HCT116 (cell line): ENCODE results near the gene MAML2. TPM values are rescaled to one million over a fixed set of nuclear protein-coding genes. Genes with fewer than 3 reads are reported as not detected.

ENCODE experiments used
- ATAC-seq: fragments of 200-7000 bp; cut with Tn5 transposase; 2 replicates; pipeline ENCODE4 v1.9.1; 2020; ENCODE audit warnings: mild to moderate bottlenecking, moderate library complexity
- BruUV-seq: library from RNA; stranded (reverse); fragments of 400-500 nt; replicated peaks from 2 replicates; lab custom pipeline; 2021; lab: Mats Ljungman, UMichigan
- CTCF ChIA-PET: fragments of 300-600 bp; sonication (Branson Sonifier 250); formaldehyde crosslinking; loops from one replicate; lab custom pipeline; 2021; ENCODE audit warnings: antibody characterized with exemption; lab: Charles Lee
- POLR2A ChIA-PET: fragments of 300-600, 350-600 bp; sonication (Branson Sonifier 250); formaldehyde crosslinking; loops from one replicate; lab custom pipeline; 2021; ENCODE audit warnings: antibody characterized with exemption; lab: Charles Lee
- RAD21 ChIA-PET, 2 experiments: fragments of 300-600 bp; sonication (Branson Sonifier 250); formaldehyde crosslinking; loops; one replicate each; lab custom pipeline; 2023; ENCODE audit warnings: low total read pairs in 2 of 2; ENCODE audit not compliant: uncharacterized antibody in 2 of 2, unreplicated experiment in 2 of 2, low non-redundant PET in 1 of 2; lab: Charles Lee
- DNase-seq: peaks from one replicate; pipeline ENCODE4 v3.0.0-alpha.2; 2010; ENCODE audit warnings: low read depth, low spot score
- H2AFZ ChIP-seq: fragments of 200-600 bp; shearing (Covaris generic), sonication (generic); 2 replicates; pipeline ENCODE4 v1.6.1; 2017; ENCODE audit warnings: low read depth, mixed run types, mixed read lengths, antibody characterized with exemption, low read length; ENCODE audit not compliant: poor library complexity, severe bottlenecking
- H3K27ac ChIP-seq: 2 replicates; pipeline ENCODE4 v1.5.1; 2012; ENCODE audit warnings: low read depth, low read length
- H3K27me3 ChIP-seq: fragments of 200-600 bp; sonication (generic); 2 replicates; pipeline ENCODE4 v1.6.1; 2016; ENCODE audit warnings: mixed run types, low read length, mixed read lengths; ENCODE audit not compliant: insufficient read depth
- H3K36me3 ChIP-seq, 2 experiments: fragments of 200-500 bp in 1 of 2; fragments of 200-600 bp in 1 of 2; sonication (Bioruptor generic) in 1 of 2; sonication (generic) in 1 of 2; 2 replicates each; pipeline versions ENCODE4 v1.5.1 to v1.6.1; 2014 to 2016; ENCODE audit warnings: low read length in 2 of 2, inconsistent platforms in 1 of 2, mixed read lengths in 1 of 2, mixed run types in 1 of 2; ENCODE audit not compliant: insufficient read depth in 2 of 2, control insufficient read depth in 1 of 2
- H3K4me1 ChIP-seq, 2 experiments: fragments of 200-600 bp in 1 of 2; sonication (generic) in 1 of 2; 2 replicates each; pipeline versions ENCODE4 v1.5.1 to v1.6.1; 2012 to 2017; ENCODE audit warnings: low read length in 2 of 2, inconsistent platforms in 1 of 2, mild to moderate bottlenecking in 1 of 2, mixed read lengths in 1 of 2, mixed run types in 1 of 2, moderate library complexity in 1 of 2; ENCODE audit not compliant: insufficient read depth in 2 of 2, control insufficient read depth in 1 of 2
- H3K4me2 ChIP-seq: fragments of 200-600 bp; sonication (generic); 2 replicates; pipeline ENCODE4 v1.6.1; 2017; ENCODE audit warnings: mixed run types, low read length, mixed read lengths
- H3K4me3 ChIP-seq, 2 experiments: fragments of 200-600 bp in 1 of 2; sonication (generic) in 1 of 2; replicated peaks in 1 of 2; 2 replicates each; pipeline ENCODE4 v1.5.1; 2011 to 2016; ENCODE audit warnings: low read length in 2 of 2, control low read depth in 1 of 2, low read depth in 1 of 2, mild to moderate bottlenecking in 1 of 2, mixed read lengths in 1 of 2, mixed run types in 1 of 2
- H3K79me2 ChIP-seq: fragments of 200-600 bp; sonication (generic); 2 replicates; pipeline ENCODE4 v1.6.1; 2017; ENCODE audit warnings: mild to moderate bottlenecking, mixed run types, low read length, moderate library complexity, mixed read lengths; ENCODE audit not compliant: insufficient read depth
- H3K9ac ChIP-seq: fragments of 200-600 bp; sonication (generic); 2 replicates; pipeline ENCODE4 v1.6.1; 2016; ENCODE audit warnings: low read length, mixed read lengths
- H3K9me2 ChIP-seq: fragments of 200-600 bp; sonication (generic), shearing (Covaris generic); 2 replicates; pipeline ENCODE4 v1.6.1; 2017; ENCODE audit warnings: mixed run types, mild to moderate bottlenecking, moderate library complexity; ENCODE audit not compliant: insufficient read depth
- H3K9me3 ChIP-seq, 2 experiments: fragments of 200-500 bp in 1 of 2; fragments of 200-600 bp in 1 of 2; sonication (Bioruptor generic) in 1 of 2; sonication (generic) in 1 of 2; 2 replicates each; pipeline ENCODE4 v1.6.1; 2014 to 2017; ENCODE audit warnings: low read length in 2 of 2, mixed read lengths in 2 of 2, inconsistent platforms in 1 of 2, low read depth in 1 of 2, mild to moderate bottlenecking in 1 of 2, mixed run types in 1 of 2, moderate library complexity in 1 of 2; ENCODE audit not compliant: control insufficient read depth in 1 of 2, insufficient read depth in 1 of 2
- H4K20me1 ChIP-seq: fragments of 200-600 bp; sonication (generic), shearing (Covaris generic); 2 replicates; pipeline ENCODE4 v1.6.1; 2017; ENCODE audit warnings: mixed run types, mild to moderate bottlenecking, moderate library complexity; ENCODE audit not compliant: insufficient read depth
- ATF3 ChIP-seq: IDR thresholded peaks from 2 replicates; pipeline ENCODE4 v1.6.1; 2012
- CBX3 ChIP-seq: IDR thresholded peaks from 2 replicates; pipeline ENCODE4 v1.6.1; 2012; ENCODE audit warnings: low read depth
- CTCF ChIP-seq, 3 experiments: fragments of 200-600 bp in 1 of 3; sonication (generic) in 1 of 3; IDR thresholded peaks in 2 of 3; conservative IDR thresholded peaks in 1 of 3; 2 replicates each; pipeline ENCODE4 v1.5.1; 2012 to 2017; ENCODE audit warnings: low read depth in 2 of 3, low read length in 2 of 3, antibody characterized with exemption in 1 of 3, borderline replicate concordance in 1 of 3, control low read depth in 1 of 3, mild to moderate bottlenecking in 1 of 3, mixed read lengths in 1 of 3, mixed run types in 1 of 3, moderate library complexity in 1 of 3; ENCODE audit not compliant: insufficient read depth in 1 of 3
- SIN3A ChIP-seq: IDR thresholded peaks from 2 replicates; pipeline ENCODE4 v1.6.1; 2012; ENCODE audit warnings: low read depth
- ZBTB33 ChIP-seq: IDR thresholded peaks from 2 replicates; pipeline ENCODE4 v1.6.1; 2011; ENCODE audit warnings: mild to moderate bottlenecking, low read length, moderate library complexity; ENCODE audit not compliant: insufficient replicate concordance; ENCODE audit errors: extremely low read depth
- ZNF274 ChIP-seq: fragments of 200-500 bp; sonication (Bioruptor generic); IDR thresholded peaks from 2 replicates; pipeline ENCODE4 v1.6.1; 2014; ENCODE audit warnings: mild to moderate bottlenecking, low read depth, low read length, inconsistent platforms
- intact Hi-C: fragments of 100-400 bp; cut with micrococcal nuclease; formaldehyde crosslinking; loops from 2 replicates; pipeline ENCODE4 v1.10.0; 2022
- total RNA-seq: library from RNA; stranded (reverse); gene quantifications from one replicate; pipeline ENCODE4 v1.2.1, GENCODE V29; 2021; ENCODE audit not compliant: unreplicated experiment

MAML2 gene
- total RNA-seq, 1 experiment from 2014 or later: 2.6 TPM

- intact Hi-C loops: no loop called here
- no peak for DNase-seq
- CTCF ChIA-PET: no interaction called here
- no peaks in the 10 kb centered on the region for H3K9me2 ChIP-seq
- H3K27me3 ChIP-seq: no peaks in the 10 kb centered on the region
- H3K36me3 ChIP-seq: no peaks in the 10 kb centered on the region
- H3K9me3 ChIP-seq: no peaks in the 10 kb centered on the region
- ATAC-seq: no peak
- H3K79me2 ChIP-seq: no peaks in the 10 kb centered on the region
- H3K4me3 ChIP-seq: no peak overlapping the region
- peaks cover 0 to 5% of the 10 kb centered on the region in 2 experiments; a peak in 1 of 4 replicates for H3K4me1 ChIP-seq
- no peak overlapping the region for H3K4me2 ChIP-seq
- H2AFZ ChIP-seq: no peak overlapping the region
- RAD21 ChIA-PET: no interaction called here
- H3K9ac ChIP-seq: no peak overlapping the region
- TF ChIP-seq ZBTB33: no peak
- TF ChIP-seq CBX3: no peak
- TF ChIP-seq ZNF274: no peak
- no peak for TF ChIP-seq ATF3
- no peak for TF ChIP-seq CTCF (IDR thresholded peaks at IDR 0.05 in 2 of 3, conservative IDR thresholded peaks at IDR 0.05 in 1 of 3; ENCODE audit: borderline replicate concordance in 1 of 3, insufficient read depth in 1 of 3, low read depth in 2 of 3, low read length in 2 of 3)
- no peak for TF ChIP-seq SIN3A
- no TSS peak for BruUV-seq
- H3K27ac ChIP-seq: no peak overlapping the region
- POLR2A ChIA-PET: no interaction called here
- H4K20me1 ChIP-seq: no peaks in the 10 kb centered on the region
Observed at GRCh38 chr11:96106645-96107044, 236.3 kb downstream of the MAML2 start.
